ENCODE results near the gene SDK1.

SDK1 gene

GRCh38 chr7:3459111-3459510, 158.1 kb downstream of the SDK1 start:
- no peak for DNase-seq (ENCODE audit: low spot score)

GRCh38 chr7:3461923-3462322, 160.9 kb downstream of the SDK1 start:
- peak; percentile 79 for DNase-seq (ENCODE audit: low spot score)

- DNase-seq (ENCODE audit: low spot score): no peak
Observed at GRCh38 chr7:3463696-3464095, 162.6 kb downstream of the SDK1 start.

GRCh38 chr7:3464900-3465622, 164.0 kb downstream of the SDK1 start:
- DNase-seq (ENCODE audit: low spot score): no peak

- DNase-seq (ENCODE audit: low spot score): no peak
Observed at GRCh38 chr7:3466261-3466660, 165.2 kb downstream of the SDK1 start.

GRCh38 chr7:3469641-3470040, 168.6 kb downstream of the SDK1 start:
- DNase-seq (ENCODE audit: low spot score): no peak

GRCh38 chr7:3480197-3480596, 179.1 kb downstream of the SDK1 start:
- no peak for DNase-seq (ENCODE audit: low spot score)

GRCh38 chr7:3481435-3481834, 180.4 kb downstream of the SDK1 start:
- DNase-seq (ENCODE audit: low spot score): no peak

GRCh38 chr7:3482147-3482921, 181.3 kb downstream of the SDK1 start:
- DNase-seq (ENCODE audit: low spot score): no peak

GRCh38 chr7:3486841-3487240, 185.8 kb downstream of the SDK1 start:
- no peak for DNase-seq (ENCODE audit: low spot score)

- DNase-seq (ENCODE audit: low spot score): no peak
Observed at GRCh38 chr7:3488829-3489228, 187.8 kb downstream of the SDK1 start.

GRCh38 chr7:3493499-3493898, 192.4 kb downstream of the SDK1 start:
- no peak for DNase-seq (ENCODE audit: low spot score)

- DNase-seq (ENCODE audit: low spot score): no peak
Observed at GRCh38 chr7:3494947-3495346, 193.9 kb downstream of the SDK1 start.

GRCh38 chr7:3495530-3495929, 194.5 kb downstream of the SDK1 start:
- DNase-seq (ENCODE audit: low spot score): no peak

GRCh38 chr7:3495954-3496353, 194.9 kb downstream of the SDK1 start:
- no peak for DNase-seq (ENCODE audit: low spot score)

GRCh38 chr7:3497796-3498195, 196.7 kb downstream of the SDK1 start:
- DNase-seq (ENCODE audit: low spot score): no peak

GRCh38 chr7:3501671-3502070, 200.6 kb downstream of the SDK1 start:
- DNase-seq (ENCODE audit: low spot score): no peak

- no peak for DNase-seq (ENCODE audit: low spot score)
Observed at GRCh38 chr7:3504384-3504783, 203.3 kb downstream of the SDK1 start.

- DNase-seq (ENCODE audit: low spot score): no peak
Observed at GRCh38 chr7:3510101-3511020, 209.3 kb downstream of the SDK1 start.

- DNase-seq (ENCODE audit: low spot score): no peak
Observed at GRCh38 chr7:3517344-3517743, 216.3 kb downstream of the SDK1 start.

GRCh38 chr7:3518546-3518945, 217.5 kb downstream of the SDK1 start:
- no peak for DNase-seq (ENCODE audit: low spot score)

GRCh38 chr7:3520206-3520605, 219.2 kb downstream of the SDK1 start:
- no peak for DNase-seq (ENCODE audit: low spot score)
